Stimulated activated CD8-positive, alpha-beta memory T cell treated with anti-CD3 and anti-CD28 coated beads, Interleukin-4, amount 100 ng/mL, for 4 hours (primary cell): ENCODE data around the gene LTBP2.
"Not testable (repeated sequence)": the region's sequence is repeated elsewhere in the genome, so short reads cannot be mapped to it uniquely, and the experiment has no call there.

ENCODE experiments used
- DNase-seq, 2 donors: peaks; one replicate each; pipeline ENCODE4 v3.0.0-alpha.2; 2020; ENCODE audit warnings: low read depth in 2 of 2, low spot score in 1 of 2

The LTBP2 gene

GRCh38 chr14:74554742-74555362, 57.2 kb downstream of the LTBP2 start:
- no peak for DNase-seq

- no peak for DNase-seq
Observed at GRCh38 chr14:74552623-74553022, 59.4 kb downstream of the LTBP2 start.

GRCh38 chr14:74551431-74552371, 60.3 kb downstream of the LTBP2 start:
- no peak for DNase-seq

GRCh38 chr14:74551001-74551400, 61.0 kb downstream of the LTBP2 start:
- DNase-seq = no peak

GRCh38 chr14:74550071-74550470, 62.0 kb downstream of the LTBP2 start:
- DNase-seq = no peak

- no peak for DNase-seq
Observed at GRCh38 chr14:74549588-74549987, 62.4 kb downstream of the LTBP2 start.

GRCh38 chr14:74548881-74549280, 63.2 kb downstream of the LTBP2 start:
- DNase-seq = no peak

GRCh38 chr14:74547331-74547927, 64.6 kb downstream of the LTBP2 start:
- no peak for DNase-seq

GRCh38 chr14:74546416-74546815, 65.6 kb downstream of the LTBP2 start:
- no peak for DNase-seq

- DNase-seq = no peak
Observed at GRCh38 chr14:74545386-74545785, 66.7 kb downstream of the LTBP2 start.

- no peak for DNase-seq
Observed at GRCh38 chr14:74543771-74544438, 68.1 kb downstream of the LTBP2 start.

- no peak for DNase-seq
Observed at GRCh38 chr14:74542056-74542685, 69.9 kb downstream of the LTBP2 start.

GRCh38 chr14:74541225-74541624, 70.8 kb downstream of the LTBP2 start:
- no peak for DNase-seq

GRCh38 chr14:74539503-74539902, 72.5 kb downstream of the LTBP2 start:
- no peak for DNase-seq

GRCh38 chr14:74538411-74539391, 73.3 kb downstream of the LTBP2 start:
- no peak for DNase-seq

- DNase-seq = not testable (repeated sequence)
Observed at GRCh38 chr14:74536336-74536735, 75.7 kb downstream of the LTBP2 start.

GRCh38 chr14:74535756-74536325, 76.2 kb downstream of the LTBP2 start:
- DNase-seq = no peak

GRCh38 chr14:74533576-74533975, 78.5 kb downstream of the LTBP2 start:
- no peak for DNase-seq

- no peak for DNase-seq
Observed at GRCh38 chr14:74532246-74532645, 79.8 kb downstream of the LTBP2 start.

GRCh38 chr14:74531467-74531866, 80.6 kb downstream of the LTBP2 start:
- no peak for DNase-seq
